GM21529 (cell line): ENCODE data around the gene METTL24.
"Not testable (repeated sequence)": the region's sequence is repeated elsewhere in the genome, so short reads cannot be mapped to it uniquely, and the experiment has no call there.

Source experiments
- ATAC-seq: cut with Tn5 transposase; IDR thresholded peaks from one replicate; pipeline ENCODE4 v1.9.1; 2021; ENCODE audit not compliant: unreplicated experiment

The METTL24 gene

DNA sequence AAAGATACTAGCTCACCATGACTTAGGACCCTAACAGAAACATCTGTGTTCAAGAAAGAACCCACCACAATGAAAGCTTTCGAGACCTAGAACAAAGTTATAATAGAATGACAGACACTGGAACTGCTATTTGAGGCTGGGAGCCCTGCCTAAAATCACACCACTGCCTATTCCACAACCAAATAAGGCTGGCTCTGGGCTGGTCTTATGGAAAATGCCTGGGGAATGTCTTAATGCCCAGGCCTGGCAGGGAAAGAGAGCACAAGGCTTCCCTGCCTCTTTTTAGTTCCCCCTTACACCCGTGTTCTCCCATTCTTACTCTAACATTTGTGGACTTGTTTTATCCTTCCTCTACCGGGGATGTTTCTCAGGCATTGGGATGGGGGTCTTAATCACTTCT is 5.6 kb upstream of the METTL24 start:
- no peak for ATAC-seq

DNA sequence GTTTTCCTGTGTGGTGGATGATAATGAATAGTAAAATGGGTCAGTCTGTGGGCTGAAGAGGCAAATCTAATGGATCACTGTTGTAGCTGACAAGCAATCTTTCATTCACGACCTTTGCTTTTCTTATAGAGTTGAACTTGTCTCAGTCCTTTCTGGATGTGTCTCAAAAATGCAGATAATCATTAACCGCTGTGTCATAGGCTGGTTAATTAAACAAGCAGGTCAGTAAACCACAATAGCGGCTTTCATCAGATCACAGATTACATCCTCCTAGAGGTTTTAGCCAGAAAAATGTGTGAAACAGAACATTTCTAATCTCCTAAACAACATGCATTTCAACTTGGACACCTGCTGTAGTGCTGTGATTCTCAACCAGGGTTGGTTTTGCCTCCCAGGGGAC is 2.5 kb upstream of the METTL24 start:
- ATAC-seq, result no peak

DNA sequence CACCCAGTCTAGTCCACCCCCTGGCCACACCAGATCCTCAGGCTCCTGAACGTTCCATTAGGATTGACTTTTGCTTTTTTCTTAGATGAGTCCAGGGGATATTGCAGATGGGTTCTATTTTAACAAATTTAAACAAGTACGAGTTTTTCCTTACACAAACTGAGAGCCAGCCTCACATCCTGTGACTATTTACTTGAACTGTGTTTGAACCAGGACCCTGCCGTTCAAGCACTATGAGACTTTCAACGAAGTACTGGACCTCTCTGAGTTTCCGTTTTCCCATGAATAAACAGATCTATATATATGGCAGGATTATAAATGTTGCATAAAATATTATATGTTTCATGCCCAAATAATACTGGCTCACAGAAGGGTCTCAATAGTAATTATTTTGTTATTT is 1.4 kb upstream of the METTL24 start:
- ATAC-seq, result no peak

DNA sequence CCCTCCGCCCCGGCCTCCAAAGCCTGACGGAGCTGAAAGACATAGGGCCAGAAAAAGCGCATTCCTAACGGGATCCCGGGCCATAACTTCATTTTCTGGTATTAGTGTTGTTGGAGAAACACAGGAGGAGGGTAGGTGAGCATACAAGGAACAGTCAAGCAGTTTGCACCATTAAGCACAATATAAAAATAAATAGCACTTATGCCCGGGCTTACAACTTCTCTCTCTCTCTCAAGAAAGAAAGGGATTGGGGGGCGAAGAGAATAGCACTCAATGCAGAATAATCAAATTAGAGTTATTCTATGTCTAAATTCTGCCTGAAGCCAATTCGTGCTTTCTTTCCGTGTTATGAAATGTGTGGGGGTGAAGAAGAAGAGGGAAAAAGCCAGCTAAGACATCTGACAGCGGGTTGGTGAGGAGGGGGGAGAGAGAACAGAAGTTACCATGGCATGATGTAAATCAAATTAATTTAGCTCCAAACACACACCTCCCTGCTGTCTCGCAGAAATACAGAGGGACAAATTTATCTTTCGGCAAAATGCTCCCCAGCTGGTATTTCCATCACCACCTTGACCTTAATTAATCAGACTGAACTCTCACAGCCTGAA is 508 bp upstream of the METTL24 start:
- no peak for ATAC-seq

DNA sequence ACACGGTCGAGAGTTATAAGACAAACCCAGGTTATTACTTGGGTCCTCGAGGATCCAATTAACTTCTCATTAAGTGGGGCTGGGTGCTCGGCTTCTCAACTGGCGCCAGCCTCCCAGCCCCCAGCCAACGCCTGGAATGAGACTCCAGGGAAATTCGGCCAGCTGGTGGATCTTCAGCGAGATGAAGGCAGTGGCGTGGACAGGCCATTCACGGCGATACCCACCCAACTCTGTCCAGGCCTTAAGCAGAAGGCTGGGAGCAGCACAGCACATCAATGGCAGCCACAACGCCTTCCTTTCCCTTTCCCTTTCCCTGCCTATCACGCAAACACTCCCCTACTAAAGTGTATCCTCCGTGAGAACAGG is 868 bp downstream of the METTL24 start:
- ATAC-seq, result no peak

DNA sequence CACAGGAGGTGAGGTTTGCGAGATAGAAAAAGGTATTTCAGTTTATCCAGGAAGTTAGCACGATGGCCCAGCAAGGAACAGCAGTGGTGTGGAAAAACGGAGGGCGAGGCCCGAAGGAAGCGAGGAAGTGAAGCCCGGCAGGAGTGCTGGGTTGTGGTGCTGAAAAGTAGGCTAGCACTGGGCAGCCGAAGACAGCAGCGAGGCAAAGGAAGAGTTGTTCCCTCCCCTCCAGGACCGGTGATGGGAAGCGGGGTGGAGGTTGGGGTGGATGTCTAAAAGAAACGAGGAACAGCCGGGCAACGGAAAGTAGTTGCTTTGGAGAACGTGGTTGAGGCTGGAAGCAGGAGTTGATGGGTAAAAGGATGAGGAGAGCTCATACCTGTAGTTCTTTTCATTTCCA is 1.4 kb downstream of the METTL24 start:
- no peak for ATAC-seq

DNA sequence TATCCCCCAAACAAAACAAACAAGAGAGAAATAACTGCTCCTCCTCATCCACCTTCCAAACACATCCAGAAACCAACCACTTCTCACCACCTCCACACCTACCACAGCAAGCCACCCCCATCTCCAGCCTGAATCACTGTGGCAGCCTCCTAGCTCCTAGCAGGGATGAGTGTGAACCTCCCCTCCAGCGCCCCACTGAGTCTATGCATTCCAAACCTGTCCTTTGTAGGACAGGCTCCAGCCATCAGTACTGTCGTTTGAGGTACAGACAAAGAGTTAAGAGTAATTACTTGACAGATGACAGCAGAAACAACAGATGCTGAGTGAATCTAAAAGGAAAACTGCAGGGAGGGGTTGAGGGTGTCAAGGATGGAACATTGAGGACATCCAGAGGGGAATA is 2.4 kb downstream of the METTL24 start:
- no peak for ATAC-seq

DNA sequence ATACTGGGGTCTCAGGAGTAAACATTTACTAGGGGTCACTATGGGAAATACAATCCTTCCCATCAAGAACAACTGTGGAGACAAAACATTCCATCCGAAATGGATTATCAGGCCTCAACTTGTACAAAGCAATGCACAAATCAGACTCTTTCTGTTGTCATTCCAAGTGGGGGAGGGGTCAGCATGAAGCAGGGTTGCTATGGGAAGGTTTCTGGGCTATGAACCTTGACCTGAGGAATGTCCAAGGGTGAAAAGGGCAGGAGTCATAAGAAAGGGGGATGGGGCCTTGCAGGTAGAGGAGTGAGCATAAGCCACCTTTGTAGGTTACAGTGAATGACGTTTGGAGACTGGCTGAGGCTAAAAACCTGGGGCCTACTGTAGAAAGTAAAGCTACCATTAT is 3.1 kb downstream of the METTL24 start:
- no peak for ATAC-seq

DNA sequence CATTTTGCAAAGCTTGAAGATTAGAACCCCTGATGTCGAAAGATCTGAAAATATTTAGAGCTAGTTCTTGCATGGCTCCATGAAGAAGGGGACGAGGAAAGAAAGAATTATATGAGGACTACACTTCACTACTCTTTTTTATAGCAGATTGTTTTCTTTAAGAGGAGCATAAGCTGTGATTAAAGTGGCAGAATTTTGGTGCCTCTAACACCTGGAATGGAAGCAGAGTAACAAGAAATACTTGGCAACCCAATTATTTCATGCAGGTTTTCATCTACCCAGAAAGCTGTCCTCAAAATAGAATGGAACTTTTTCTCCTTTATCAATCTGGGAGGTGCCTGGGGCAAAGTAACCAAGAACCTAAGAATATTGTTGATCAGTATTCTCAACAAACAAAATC is 4.0 kb downstream of the METTL24 start:
- no peak for ATAC-seq

DNA sequence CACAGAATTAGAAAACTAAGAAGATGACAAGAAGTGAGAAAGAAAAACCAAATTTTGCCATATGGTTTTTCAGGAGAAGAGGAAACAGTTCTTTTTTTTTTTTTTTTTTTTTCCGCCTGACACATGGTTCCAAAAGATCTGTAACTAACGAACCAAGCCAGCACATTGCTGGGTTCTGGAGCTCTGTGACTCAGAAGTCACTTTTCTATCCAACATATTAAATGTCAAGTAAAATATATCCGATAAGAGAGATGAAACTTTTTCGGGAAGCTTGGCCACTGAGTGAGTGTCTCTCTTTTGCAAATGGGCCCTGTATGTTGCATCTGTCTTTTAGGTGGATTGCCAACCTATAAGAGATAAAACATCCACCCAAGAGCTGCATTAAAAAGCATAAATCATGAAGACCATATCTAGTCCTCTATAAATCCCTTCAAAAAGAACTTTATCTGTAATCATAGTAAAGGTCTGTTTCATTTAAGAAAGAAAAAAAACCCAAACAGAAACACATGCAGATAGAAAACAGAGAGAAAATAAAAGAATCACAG is 4.6 kb downstream of the METTL24 start:
- no peak for ATAC-seq

DNA sequence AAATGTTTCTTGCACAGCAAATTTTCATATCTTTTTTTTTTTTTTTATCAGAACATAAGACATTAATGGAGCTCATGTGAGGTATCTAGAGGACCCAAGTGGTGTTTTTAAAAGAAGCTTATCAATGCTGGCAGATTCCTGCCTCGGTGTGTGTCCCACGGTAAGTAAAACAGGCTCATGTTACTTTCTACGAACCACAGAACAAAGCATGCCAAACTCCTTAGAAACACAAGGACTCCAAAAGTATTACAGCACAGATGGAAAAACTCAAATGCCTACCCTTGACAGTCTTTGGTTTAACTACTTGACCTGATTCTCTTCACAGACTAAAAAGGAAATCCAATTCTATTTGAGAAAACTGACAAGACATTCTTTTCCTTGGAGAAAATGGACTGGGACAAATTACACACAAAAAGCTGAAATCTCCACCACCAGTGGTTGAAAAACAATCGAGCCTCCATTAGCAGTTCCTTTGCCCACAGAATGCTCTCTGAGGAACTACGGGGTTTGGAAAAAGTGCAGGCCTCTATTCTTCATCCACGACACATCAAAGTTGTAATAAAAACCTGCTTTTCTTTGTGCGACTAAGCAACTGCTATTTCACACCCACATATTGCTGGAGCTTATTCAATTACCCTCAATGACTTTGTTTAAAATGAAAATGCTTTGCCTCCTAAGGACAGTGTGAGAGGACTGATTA is 5.4 kb downstream of the METTL24 start:
- ATAC-seq, result no peak

DNA sequence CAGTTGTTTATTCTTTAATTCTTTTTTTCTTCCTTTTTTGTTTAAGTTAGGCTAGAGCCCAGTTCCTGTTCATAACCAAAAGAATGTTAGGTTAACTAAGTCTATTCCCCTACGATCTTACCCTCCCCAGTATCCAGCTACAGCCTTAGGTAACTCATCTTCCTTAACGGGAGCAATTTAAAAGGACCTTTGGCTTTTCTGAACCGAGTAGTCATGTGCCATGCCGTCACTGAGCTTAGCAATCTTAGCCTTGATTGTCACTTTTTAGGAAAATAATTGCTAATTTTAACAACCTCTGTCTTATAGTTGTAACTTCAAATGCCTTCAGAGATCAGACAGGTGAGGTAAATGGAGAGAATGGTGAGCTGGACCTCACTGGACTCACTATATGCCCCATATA is 6.2 kb downstream of the METTL24 start:
- ATAC-seq, result no peak

DNA sequence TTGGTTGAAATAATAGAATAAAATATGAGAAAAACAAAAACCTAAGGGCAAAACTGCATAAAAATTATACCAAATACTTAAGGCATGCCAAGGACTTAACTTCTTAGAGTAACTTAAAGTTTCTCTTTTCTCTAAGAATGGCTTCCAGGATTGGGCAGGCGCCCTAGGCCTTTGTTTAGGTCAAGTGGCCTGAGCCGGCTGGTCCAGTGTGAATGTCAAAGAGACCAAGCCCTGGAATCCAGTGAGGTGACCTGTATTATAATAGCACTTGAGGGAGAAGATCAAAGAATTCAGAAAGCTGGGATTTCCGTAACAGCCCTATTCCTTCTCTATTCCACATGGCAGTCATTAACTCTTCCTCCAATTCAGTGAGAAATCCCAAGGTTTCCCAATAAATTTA is 6.6 kb downstream of the METTL24 start:
- ATAC-seq, result no peak

DNA sequence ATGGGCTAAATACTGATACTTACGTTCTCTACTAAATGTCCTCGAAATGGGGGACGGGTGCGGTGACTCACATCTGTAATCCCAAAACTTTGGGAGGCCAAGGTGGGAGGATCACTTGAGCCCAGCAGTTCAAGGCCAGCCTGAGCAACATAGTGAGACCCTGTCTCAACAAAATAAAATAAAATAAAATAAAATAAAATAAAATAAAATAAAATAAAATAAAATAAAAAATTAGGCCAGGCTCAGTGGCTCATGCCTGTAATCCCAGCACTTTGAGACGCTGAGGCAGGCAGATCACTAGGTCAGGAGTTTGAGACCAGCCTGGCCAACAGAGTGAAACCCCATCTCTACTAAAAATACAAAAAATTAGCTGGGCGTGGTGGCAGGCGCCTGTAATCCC is 7.6 kb downstream of the METTL24 start:
- ATAC-seq, result not testable (repeated sequence)

DNA sequence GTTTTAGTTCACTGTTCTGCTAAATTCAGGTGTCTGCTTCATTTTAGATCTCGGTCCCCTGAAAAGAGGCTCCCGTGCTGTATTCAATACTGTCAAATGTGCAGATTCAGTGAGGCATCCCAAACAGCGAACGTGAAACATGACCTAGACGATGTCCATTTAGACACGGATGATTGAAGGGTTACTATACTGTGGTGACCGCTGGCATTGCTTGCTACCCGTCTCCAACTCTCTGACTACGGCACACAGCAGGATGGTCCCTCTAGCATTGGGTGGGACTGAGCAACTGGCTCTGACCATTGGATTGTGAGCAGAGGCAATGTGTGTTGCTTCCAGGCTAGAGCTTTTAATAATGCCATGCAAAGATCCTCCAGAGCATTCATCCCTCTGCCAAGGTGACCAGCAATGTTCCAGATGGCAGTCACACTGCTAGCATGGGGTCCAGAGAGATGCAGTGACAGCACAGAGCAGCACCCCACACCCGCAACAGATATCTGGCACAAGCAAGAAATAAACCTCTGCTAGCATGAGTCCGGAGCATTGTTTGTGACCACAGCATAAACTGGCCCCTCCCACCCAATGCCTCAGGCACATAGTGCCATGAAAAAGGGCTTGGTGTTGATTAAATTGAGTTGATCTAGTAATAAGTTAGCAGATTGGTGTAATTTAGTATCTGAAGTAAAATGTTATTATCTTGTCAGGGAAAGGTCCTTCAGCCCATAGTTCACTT is 9.0 kb downstream of the METTL24 start:
- no peak for ATAC-seq

DNA sequence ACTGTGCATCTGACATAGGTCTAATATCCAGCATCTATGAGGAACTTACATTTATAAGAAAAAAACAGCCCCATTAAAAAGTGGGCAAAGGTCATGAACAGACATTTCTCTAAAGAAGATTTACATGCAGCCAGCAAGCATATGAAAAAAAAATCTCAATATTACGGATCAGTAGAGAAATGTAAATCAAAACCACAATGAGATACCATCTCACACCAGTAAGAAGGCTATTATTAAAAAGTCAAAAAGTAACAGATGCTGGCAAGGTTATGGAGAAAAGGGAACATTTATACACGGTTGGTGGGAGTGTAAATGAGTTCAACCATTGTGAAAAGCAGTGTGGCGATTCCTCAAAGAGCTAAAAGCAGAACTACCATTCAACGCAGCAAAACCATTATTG is 13.1 kb downstream of the METTL24 start:
- no peak for ATAC-seq

DNA sequence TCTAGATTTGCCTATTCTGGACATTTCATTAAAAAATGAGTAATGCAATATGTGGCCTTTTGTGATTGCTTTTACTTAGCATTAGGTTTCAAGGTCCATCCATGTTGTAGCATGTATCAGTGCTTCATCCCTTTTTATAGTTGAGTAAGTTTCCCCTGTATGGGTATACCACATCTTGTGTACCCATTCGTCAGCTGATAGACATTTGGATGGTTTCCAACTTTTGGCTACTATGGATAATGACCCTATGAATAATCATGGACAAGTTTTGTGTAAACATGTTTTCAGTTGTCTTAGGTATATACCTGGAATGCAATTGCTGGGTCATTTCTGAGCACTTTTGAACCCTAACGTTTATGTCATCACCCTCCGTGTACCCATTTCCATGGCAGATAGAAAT is 15.4 kb downstream of the METTL24 start:
- ATAC-seq, result no peak

DNA sequence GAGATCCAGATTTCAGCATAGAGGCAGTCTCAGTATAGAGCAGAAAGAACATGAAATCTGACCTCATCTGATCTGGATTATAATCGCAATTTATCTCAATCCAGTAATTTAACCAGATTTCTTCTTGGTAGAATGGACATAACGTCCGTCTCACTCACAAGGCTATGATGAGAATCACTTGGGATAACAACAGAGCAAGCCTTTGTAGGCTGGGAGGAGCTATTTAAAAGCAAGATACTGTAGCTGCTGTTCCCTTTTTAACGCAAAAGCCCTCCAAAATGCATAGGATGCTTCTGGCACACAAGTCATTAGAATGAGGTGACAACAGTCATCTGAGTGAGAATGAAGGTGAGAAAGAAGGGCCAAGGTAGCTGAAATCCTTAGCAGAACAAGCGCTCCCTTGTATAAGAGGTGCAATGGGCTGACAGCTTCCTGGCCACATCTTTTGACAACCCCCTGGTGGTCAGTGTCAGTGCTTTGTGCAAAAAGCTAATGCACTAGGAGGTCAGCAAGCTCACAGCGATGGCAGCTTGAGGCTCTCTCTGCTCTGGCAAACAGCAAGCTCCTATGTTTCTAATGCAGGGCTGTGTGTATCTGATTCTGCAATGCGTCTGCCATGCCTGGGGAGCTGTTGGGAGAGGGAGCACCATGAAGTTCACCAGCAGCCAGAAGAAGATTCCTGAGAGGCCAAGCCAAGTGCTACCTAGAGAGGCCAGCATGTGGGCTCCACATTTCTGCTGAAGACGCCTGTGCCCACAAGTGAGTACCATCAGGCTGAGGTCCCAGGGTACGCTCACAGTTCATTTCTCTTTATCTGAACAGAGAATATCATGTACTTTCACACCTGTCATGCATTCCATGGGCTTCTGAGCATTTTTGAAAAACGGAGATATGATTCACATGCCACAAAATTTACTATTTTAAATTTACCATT is 16.2 kb downstream of the METTL24 start:
- ATAC-seq, result no peak

DNA sequence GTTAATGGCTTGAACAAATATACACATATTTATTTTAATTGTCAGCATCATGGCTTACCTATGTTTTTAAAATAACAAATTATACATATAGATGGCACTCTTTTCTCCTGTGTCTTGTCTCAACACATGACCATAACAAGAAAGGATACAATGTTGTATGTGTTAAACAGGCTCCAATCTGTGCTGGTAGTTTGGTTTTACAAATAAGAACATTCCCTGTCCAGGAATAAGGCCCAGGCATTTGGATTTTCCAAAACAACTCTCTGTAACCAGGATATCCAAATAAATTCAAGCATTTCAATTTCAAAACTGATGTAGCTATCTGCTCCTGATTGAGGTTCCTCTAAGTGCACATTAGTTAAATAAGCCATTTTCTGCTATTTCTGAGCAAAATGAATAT is 17.1 kb downstream of the METTL24 start:
- ATAC-seq, result no peak

DNA sequence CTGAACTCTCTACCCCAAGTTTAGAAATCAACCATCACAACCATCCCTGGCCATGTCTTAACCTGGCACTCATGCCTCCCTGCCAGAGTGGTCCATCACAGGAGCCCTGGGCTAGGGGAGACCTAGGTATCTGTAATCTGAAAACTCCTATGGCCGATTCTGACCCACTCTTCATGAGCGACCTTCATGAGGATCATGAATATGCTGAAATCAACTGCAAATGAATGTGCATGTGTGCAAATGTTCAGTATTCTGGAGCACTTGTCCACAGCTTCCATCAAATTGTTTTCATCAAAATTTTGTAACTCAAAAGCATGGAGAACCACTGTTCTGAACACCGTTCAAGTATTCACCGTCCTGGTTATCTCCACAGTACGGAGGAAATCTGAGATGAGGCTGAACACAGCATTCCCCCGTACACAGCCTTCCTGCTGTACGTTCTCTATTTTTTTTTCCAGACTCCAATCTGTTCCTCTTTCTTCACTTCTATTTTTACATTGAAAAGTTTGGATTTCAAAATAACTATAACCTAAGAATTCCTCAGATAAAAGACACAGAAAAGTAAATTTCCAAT is 17.7 kb downstream of the METTL24 start:
- no peak for ATAC-seq
